HG03039 (cell line): ENCODE results near the gene ARSG.

Experiments
- ATAC-seq: cut with Tn5 transposase; IDR thresholded peaks from one replicate; pipeline ENCODE4 v1.9.1; 2021; ENCODE audit warnings: mild to moderate bottlenecking, moderate library complexity; ENCODE audit not compliant: unreplicated experiment

Gene ARSG

GRCh38 chr17:68423251-68423650 is 132.0 kb downstream of the ARSG start:
- no peak for ATAC-seq

GRCh38 chr17:68424203-68424602 is 132.9 kb downstream of the ARSG start:
- no peak for ATAC-seq

GRCh38 chr17:68424861-68425260 is 133.6 kb downstream of the ARSG start:
- no peak for ATAC-seq

- ATAC-seq, result no peak
Observed at GRCh38 chr17:68425979-68426378, 134.7 kb downstream of the ARSG start.

- no peak for ATAC-seq
Observed at GRCh38 chr17:68427575-68427974, 136.3 kb downstream of the ARSG start.

GRCh38 chr17:68428498-68429172 is 137.3 kb downstream of the ARSG start:
- ATAC-seq, result no peak

- ATAC-seq, result no peak
Observed at GRCh38 chr17:68429881-68430280, 138.6 kb downstream of the ARSG start.

GRCh38 chr17:68431045-68431608 is 139.8 kb downstream of the ARSG start:
- ATAC-seq, result no peak

GRCh38 chr17:68431661-68432071 is 140.4 kb downstream of the ARSG start:
- ATAC-seq, result no peak

- ATAC-seq, result no peak
Observed at GRCh38 chr17:68432086-68432864, 141.0 kb downstream of the ARSG start.

GRCh38 chr17:68433211-68433610 is 141.9 kb downstream of the ARSG start:
- ATAC-seq, result no peak

GRCh38 chr17:68433911-68434508 is 142.7 kb downstream of the ARSG start:
- no peak for ATAC-seq

- no peak for ATAC-seq
Observed at GRCh38 chr17:68435361-68435760, 144.1 kb downstream of the ARSG start.

GRCh38 chr17:68435876-68436842 is 144.9 kb downstream of the ARSG start:
- no peak for ATAC-seq

GRCh38 chr17:68437979-68438822 is 146.9 kb downstream of the ARSG start:
- ATAC-seq, result no peak

- no peak for ATAC-seq
Observed at GRCh38 chr17:68439656-68440290, 148.5 kb downstream of the ARSG start.

GRCh38 chr17:68440526-68440925 is 149.2 kb downstream of the ARSG start:
- no peak for ATAC-seq

GRCh38 chr17:68441070-68441770 is 149.9 kb downstream of the ARSG start:
- no peak for ATAC-seq
